Fibroblast of lung (primary cell): ENCODE data around the gene DBR1. TPM values are rescaled to one million over a fixed set of nuclear protein-coding genes. Genes with fewer than 3 reads are reported as not detected.

ENCODE experiments used
- DNase-seq, 2 donors: peaks; one replicate each; pipeline versions ENCODE4 v3.0.0 to v3.0.0-alpha.2; 2010; ENCODE audit warnings: low read depth in 2 of 2
- H2AFZ ChIP-seq: 2 replicates; pipeline ENCODE4 v1.5.1; 2012; ENCODE audit warnings: low read length, control low read depth, inconsistent platforms
- H3K27ac ChIP-seq: 2 replicates; pipeline ENCODE4 v1.5.1; 2011; ENCODE audit warnings: low read length, control low read depth; ENCODE audit not compliant: insufficient read depth
- H3K27me3 ChIP-seq: 2 replicates; pipeline ENCODE4 v1.5.1; 2011; ENCODE audit warnings: mild to moderate bottlenecking, low read length; ENCODE audit not compliant: control insufficient read depth, insufficient read depth
- H3K36me3 ChIP-seq: 2 replicates; pipeline ENCODE4 v1.5.1; 2011; ENCODE audit warnings: low read length; ENCODE audit not compliant: control insufficient read depth, insufficient read depth
- H3K4me1 ChIP-seq: 2 replicates; pipeline ENCODE4 v1.5.1; 2011; ENCODE audit warnings: low read length; ENCODE audit not compliant: control insufficient read depth, insufficient read depth; ENCODE audit errors: extremely low read depth
- H3K4me2 ChIP-seq: 2 replicates; pipeline ENCODE4 v1.5.1; 2011; ENCODE audit warnings: low read length, control low read depth; ENCODE audit not compliant: insufficient read depth; ENCODE audit errors: extremely low read depth
- H3K4me3 ChIP-seq, 4 experiments: fragments of 200-600 bp in 1 of 4; sonication (generic) in 1 of 4; replicated peaks in 1 of 4; 2 replicates each; pipeline ENCODE4 v1.5.1; 2011 to 2016; ENCODE audit warnings: low read length in 4 of 4, low read depth in 3 of 4, mild to moderate bottlenecking in 3 of 4, control low read depth in 2 of 4, inconsistent platforms in 1 of 4, mixed read lengths in 1 of 4; ENCODE audit not compliant: insufficient read depth in 1 of 4; ENCODE audit errors: control extremely low read depth in 1 of 4
- H3K79me2 ChIP-seq: 2 replicates; pipeline ENCODE4 v1.5.1; 2012; ENCODE audit warnings: mild to moderate bottlenecking, low read length, inconsistent platforms; ENCODE audit not compliant: control insufficient read depth, insufficient read depth
- H3K9ac ChIP-seq: 2 replicates; pipeline ENCODE4 v1.5.1; 2011; ENCODE audit warnings: mild to moderate bottlenecking, low read length, control low read depth; ENCODE audit not compliant: insufficient read depth
- H3K9me3 ChIP-seq: 2 replicates; pipeline ENCODE4 v1.5.1; 2012; ENCODE audit warnings: low read depth, low read length; ENCODE audit not compliant: control insufficient read depth, insufficient read depth
- H4K20me1 ChIP-seq: 2 replicates; pipeline ENCODE4 v1.5.1; 2011; ENCODE audit warnings: low read length; ENCODE audit not compliant: control insufficient read depth, insufficient read depth; ENCODE audit errors: extremely low read depth
- EZH2 ChIP-seq: IDR thresholded peaks from 2 replicates; pipeline ENCODE4 v1.5.1; 2012; ENCODE audit warnings: low read length, control low read depth, mild to moderate bottlenecking; ENCODE audit errors: missing control alignments
- polyA plus RNA-seq, 2 donors: library from polyadenylated mRNA; depleted of rRNA in 1 of 2; stranded (reverse) in 1 of 2; unstranded in 1 of 2; fragments of >200 nt; gene quantifications; 2 replicates each; pipeline ENCODE4 v1.2.1, GENCODE V29; 2011 to 2012; ENCODE audit warnings: missing spikeins in 1 of 2
- total RNA-seq: library from RNA; depleted of rRNA; stranded (reverse); fragments of >200 nt; gene quantifications from 2 replicates; pipeline ENCODE4 v1.2.1, GENCODE V29; 2014
- TF ChIP-seq, protein P1 (sequence below), 2 donors: IDR thresholded peaks in 1 of 2; conservative IDR thresholded peaks in 1 of 2; 1 replicate in 1 of 2; 2 replicates in 1 of 2; pipeline ENCODE4 v1.5.1; 2011 to 2012; ENCODE audit warnings: low read length in 2 of 2, control low read depth in 1 of 2, inconsistent platforms in 1 of 2, low read depth in 1 of 2, mild to moderate bottlenecking in 1 of 2

DBR1 gene
- total and polyA plus RNA-seq, 2 donors (not counting 1 experiment from before 2014, with no cell fraction given), result 16.2 to 19.7 TPM

DNA sequence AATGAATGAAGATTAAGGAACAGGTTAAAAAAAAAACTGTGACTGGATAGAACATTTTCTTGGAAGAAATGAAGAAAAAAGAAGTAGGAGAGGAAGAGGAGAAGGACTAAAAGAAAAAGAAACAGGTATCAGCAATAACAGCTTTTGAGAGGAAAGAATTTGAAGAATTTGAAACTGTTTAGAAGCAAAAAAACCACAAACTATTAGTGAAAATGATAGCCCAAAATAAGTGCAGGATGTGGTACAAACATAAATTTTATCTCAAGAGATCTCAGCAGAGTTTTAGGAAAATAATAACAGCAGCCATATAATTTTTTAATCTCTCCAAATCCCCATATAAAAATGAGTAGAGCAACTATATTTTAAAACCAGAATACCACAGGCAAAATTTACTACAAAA is 33.8 kb downstream of the DBR1 start:
- TF ChIP-seq, protein P1, sequence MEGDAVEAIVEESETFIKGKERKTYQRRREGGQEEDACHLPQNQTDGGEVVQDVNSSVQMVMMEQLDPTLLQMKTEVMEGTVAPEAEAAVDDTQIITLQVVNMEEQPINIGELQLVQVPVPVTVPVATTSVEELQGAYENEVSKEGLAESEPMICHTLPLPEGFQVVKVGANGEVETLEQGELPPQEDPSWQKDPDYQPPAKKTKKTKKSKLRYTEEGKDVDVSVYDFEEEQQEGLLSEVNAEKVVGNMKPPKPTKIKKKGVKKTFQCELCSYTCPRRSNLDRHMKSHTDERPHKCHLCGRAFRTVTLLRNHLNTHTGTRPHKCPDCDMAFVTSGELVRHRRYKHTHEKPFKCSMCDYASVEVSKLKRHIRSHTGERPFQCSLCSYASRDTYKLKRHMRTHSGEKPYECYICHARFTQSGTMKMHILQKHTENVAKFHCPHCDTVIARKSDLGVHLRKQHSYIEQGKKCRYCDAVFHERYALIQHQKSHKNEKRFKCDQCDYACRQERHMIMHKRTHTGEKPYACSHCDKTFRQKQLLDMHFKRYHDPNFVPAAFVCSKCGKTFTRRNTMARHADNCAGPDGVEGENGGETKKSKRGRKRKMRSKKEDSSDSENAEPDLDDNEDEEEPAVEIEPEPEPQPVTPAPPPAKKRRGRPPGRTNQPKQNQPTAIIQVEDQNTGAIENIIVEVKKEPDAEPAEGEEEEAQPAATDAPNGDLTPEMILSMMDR (conservative IDR thresholded peaks at IDR 0.05 in 1 of 2, IDR thresholded peaks at IDR 0.05 in 1 of 2; ENCODE audit: low read depth in 1 of 2, low read length in 2 of 2), result no peak
- no peak for TF ChIP-seq EZH2
- Histone ChIP-seq H3K79me2 (no peaks in the 10 kb centered on the region), H3K36me3 (no peaks in the 10 kb centered on the region), H3K27ac (no peak overlapping the region), H2AFZ (no peak overlapping the region), H3K27me3 (no peaks in the 10 kb centered on the region), H3K4me2 (no peak overlapping the region), H3K9ac (no peak overlapping the region), H4K20me1 (no peaks in the 10 kb centered on the region), H3K4me3 (no peak overlapping the region), H3K4me1 (no peaks in the 10 kb centered on the region), H3K9me3 (no peaks in the 10 kb centered on the region)
- DNase-seq, result no peak

DNA sequence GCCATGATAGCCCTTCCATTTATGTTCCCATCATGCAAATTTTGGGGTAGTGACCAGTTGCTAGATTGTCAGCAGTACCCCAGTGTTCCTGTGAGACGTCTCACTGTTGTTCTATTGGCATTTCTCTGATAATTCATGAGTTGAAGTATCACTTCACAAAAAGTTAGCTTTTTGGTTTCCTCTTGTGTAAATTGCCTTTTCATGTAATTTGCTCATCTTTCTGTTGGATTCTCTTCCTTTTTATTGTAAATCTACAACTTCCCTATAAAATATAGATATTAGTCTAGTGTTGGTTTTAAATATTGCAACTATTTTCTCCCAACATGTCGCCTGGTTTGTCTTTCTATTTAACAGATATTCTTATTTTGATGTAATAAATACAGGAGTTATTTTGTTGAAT is 35.0 kb downstream of the DBR1 start:
- no peak overlapping the region for H3K27ac ChIP-seq
- H3K27me3 ChIP-seq, result peaks cover 2% of the 10 kb centered on the region
- H3K9me3 ChIP-seq, result no peaks in the 10 kb centered on the region
- no peaks in the 10 kb centered on the region for H3K36me3 ChIP-seq
- no peak overlapping the region for H3K4me2 ChIP-seq
- no peak overlapping the region for H3K9ac ChIP-seq
- no peak for DNase-seq
- H3K79me2 ChIP-seq, result no peaks in the 10 kb centered on the region
- H4K20me1 ChIP-seq, result no peaks in the 10 kb centered on the region
- no peak overlapping the region for H3K4me3 ChIP-seq
- H3K4me1 ChIP-seq, result no peaks in the 10 kb centered on the region
- TF ChIP-seq, protein P1 (conservative IDR thresholded peaks at IDR 0.05 in 1 of 2, IDR thresholded peaks at IDR 0.05 in 1 of 2; ENCODE audit: low read depth in 1 of 2, low read length in 2 of 2), result no peak
- TF ChIP-seq EZH2, result no peak
- H2AFZ ChIP-seq, result no peak overlapping the region

DNA sequence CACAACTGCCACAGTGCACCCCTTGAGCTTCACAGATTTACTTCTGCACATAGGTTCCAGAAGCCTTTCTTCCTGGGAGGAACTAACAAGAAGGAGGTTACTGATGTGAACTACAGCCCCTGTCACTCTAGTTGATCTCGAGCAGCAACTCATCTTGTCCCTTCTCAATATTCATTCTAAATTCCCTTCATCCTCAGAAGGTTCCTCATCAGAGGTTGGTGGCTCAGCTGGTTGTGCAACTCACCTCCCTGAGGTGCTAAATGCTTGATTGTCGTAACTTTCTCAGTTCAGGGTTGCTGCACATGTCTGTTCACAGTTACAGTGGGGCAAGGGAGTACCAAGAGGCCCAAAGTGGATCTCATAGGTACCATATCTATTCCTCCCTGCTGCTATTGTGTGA is 36.9 kb downstream of the DBR1 start:
- TF ChIP-seq, protein P1 (conservative IDR thresholded peaks at IDR 0.05 in 1 of 2, IDR thresholded peaks at IDR 0.05 in 1 of 2; ENCODE audit: low read depth in 1 of 2, low read length in 2 of 2), result no peak
- Histone ChIP-seq H3K9me3 (no peaks in the 10 kb centered on the region), H3K9ac (no peak overlapping the region), H3K4me3 (no peak overlapping the region), H2AFZ (no peak overlapping the region), H4K20me1 (no peaks in the 10 kb centered on the region), H3K4me2 (no peak overlapping the region), H3K27ac (no peak overlapping the region), H3K79me2 (no peaks in the 10 kb centered on the region), H3K36me3 (no peaks in the 10 kb centered on the region), H3K27me3 (peaks cover 2% of the 10 kb centered on the region), H3K4me1 (no peaks in the 10 kb centered on the region)
- no peak for DNase-seq
